ENCODE measurements around the gene TRIM27.
"Not testable (repeated sequence)": the region's sequence is repeated elsewhere in the genome, so short reads cannot be mapped to it uniquely, and the experiment has no call there.

The TRIM27 gene

GRCh38 chr6:28875191-28875747, 48.5 kb downstream of the TRIM27 start:
- Histone ChIP-seq H3K36me3 (ENCODE audit: control insufficient read depth, insufficient read depth, low read length) (no peaks in the 10 kb centered on the region), H3K4me3 (replicated peaks; ENCODE audit: low read depth, low read length) (no peak overlapping the region), H3K27me3 (replicated peaks; ENCODE audit: control insufficient read depth, insufficient read depth, low read length) (no peaks in the 10 kb centered on the region)
- no peak for TF ChIP-seq CTCF (IDR thresholded peaks at IDR 0.05; ENCODE audit: insufficient read depth, low read length, poor library complexity, severe bottlenecking)
- DNase-seq (ENCODE audit: extremely low read depth, insufficient read length) = no peak

GRCh38 chr6:28872157-28872817, 51.5 kb downstream of the TRIM27 start:
- H3K4me3 ChIP-seq (replicated peaks; ENCODE audit: low read depth, low read length); H3K36me3 ChIP-seq (ENCODE audit: control insufficient read depth, insufficient read depth, low read length); DNase-seq (ENCODE audit: extremely low read depth, insufficient read length); H3K27me3 ChIP-seq (replicated peaks; ENCODE audit: control insufficient read depth, insufficient read depth, low read length): not testable (repeated sequence)

GRCh38 chr6:28871335-28872156, 52.2 kb downstream of the TRIM27 start:
- no peak for TF ChIP-seq CTCF (IDR thresholded peaks at IDR 0.05; ENCODE audit: insufficient read depth, low read length, poor library complexity, severe bottlenecking)
- H3K27me3 ChIP-seq (replicated peaks; ENCODE audit: control insufficient read depth, insufficient read depth, low read length) = no peaks in the 10 kb centered on the region
- H3K36me3 ChIP-seq (ENCODE audit: control insufficient read depth, insufficient read depth, low read length) = no peaks in the 10 kb centered on the region
- no peak for DNase-seq (ENCODE audit: extremely low read depth, insufficient read length)
- no peak overlapping the region for H3K4me3 ChIP-seq (replicated peaks; ENCODE audit: low read depth, low read length)

GRCh38 chr6:28868873-28869272, 54.9 kb downstream of the TRIM27 start:
- Histone ChIP-seq H3K36me3 (ENCODE audit: control insufficient read depth, insufficient read depth, low read length) (no peaks in the 10 kb centered on the region), H3K27me3 (replicated peaks; ENCODE audit: control insufficient read depth, insufficient read depth, low read length) (no peaks in the 10 kb centered on the region), H3K4me3 (replicated peaks; ENCODE audit: low read depth, low read length) (no peak overlapping the region)
- DNase-seq (ENCODE audit: extremely low read depth, insufficient read length) = no peak
- no peak for TF ChIP-seq CTCF (IDR thresholded peaks at IDR 0.05; ENCODE audit: insufficient read depth, low read length, poor library complexity, severe bottlenecking)

GRCh38 chr6:28867086-28867409, 56.7 kb downstream of the TRIM27 start:
- TF ChIP-seq CTCF (IDR thresholded peaks at IDR 0.05; ENCODE audit: insufficient read depth, low read length, poor library complexity, severe bottlenecking) = no peak
- Histone ChIP-seq H3K27me3 (replicated peaks; ENCODE audit: control insufficient read depth, insufficient read depth, low read length) (no peaks in the 10 kb centered on the region), H3K36me3 (ENCODE audit: control insufficient read depth, insufficient read depth, low read length) (no peaks in the 10 kb centered on the region), H3K4me3 (replicated peaks; ENCODE audit: low read depth, low read length) (peak overlapping the region; percentile 74; the same call in 1 of the 2 replicates)
- no peak for DNase-seq (ENCODE audit: extremely low read depth, insufficient read length)

GRCh38 chr6:28866205-28867085, 57.3 kb downstream of the TRIM27 start:
- peak overlapping the region; percentile 74 for H3K4me3 ChIP-seq (replicated peaks; ENCODE audit: low read depth, low read length)
- peak; percentile 78 for DNase-seq (ENCODE audit: extremely low read depth, insufficient read length)
- H3K27me3 ChIP-seq (replicated peaks; ENCODE audit: control insufficient read depth, insufficient read depth, low read length); H3K36me3 ChIP-seq (ENCODE audit: control insufficient read depth, insufficient read depth, low read length): not testable (repeated sequence)

All from GM06990 (cell line).